Karpas-422 (cell line): ENCODE data around the gene LNP1. TPM values are rescaled to one million over a fixed set of nuclear protein-coding genes. Genes with fewer than 3 reads are reported as not detected.
"Not testable (repeated sequence)": the region's sequence is repeated elsewhere in the genome, so short reads cannot be mapped to it uniquely, and the experiment has no call there.

ENCODE experiments used
- DNase-seq: peaks from one replicate; pipeline ENCODE4 v3.0.0-alpha.2; 2015
- H2AFZ ChIP-seq: fragments of 200-600 bp; sonication (generic); 2 replicates; pipeline ENCODE4 v1.6.1; 2014; ENCODE audit warnings: antibody characterized with exemption, low read length, mixed read lengths
- H3K27ac ChIP-seq: fragments of 200-600 bp; sonication (generic); 2 replicates; pipeline ENCODE4 v1.5.1; 2014; ENCODE audit warnings: mild to moderate bottlenecking, low read length, moderate library complexity
- H3K27me3 ChIP-seq: fragments of 200-600 bp; sonication (generic); 2 replicates; pipeline ENCODE4 v1.6.1; 2014; ENCODE audit warnings: low read length, mixed read lengths
- H3K36me3 ChIP-seq: fragments of 200-600 bp; sonication (generic); 2 replicates; pipeline ENCODE4 v1.6.1; 2014; ENCODE audit warnings: low read length, mixed read lengths; ENCODE audit not compliant: insufficient read depth
- H3K4me1 ChIP-seq: fragments of 200-600 bp; sonication (generic); 2 replicates; pipeline ENCODE4 v1.6.1; 2014; ENCODE audit warnings: mild to moderate bottlenecking, low read length, mixed read lengths
- H3K4me2 ChIP-seq: fragments of 200-600 bp; sonication (generic); 2 replicates; pipeline ENCODE4 v1.6.1; 2014; ENCODE audit warnings: low read length, low read depth, mild to moderate bottlenecking; ENCODE audit not compliant: poor library complexity, severe bottlenecking
- H3K4me3 ChIP-seq: fragments of 200-600 bp; sonication (generic); 2 replicates; pipeline ENCODE4 v1.5.1; 2014; ENCODE audit warnings: mild to moderate bottlenecking, antibody characterized with exemption, low read length, mixed read lengths
- H3K79me2 ChIP-seq: fragments of 200-600 bp; sonication (generic); 2 replicates; pipeline ENCODE4 v1.6.1; 2014; ENCODE audit warnings: mild to moderate bottlenecking, low read length, mixed read lengths
- H3K9ac ChIP-seq: fragments of 200-600 bp; sonication (generic); 2 replicates; pipeline ENCODE4 v1.6.0; 2014; ENCODE audit warnings: low read length
- H3K9me2 ChIP-seq: fragments of 200-600 bp; sonication (generic), shearing (Covaris generic); replicated peaks from 2 replicates; pipeline ENCODE4 v1.6.0; 2014; ENCODE audit warnings: mild to moderate bottlenecking, low read length, moderate library complexity; ENCODE audit not compliant: insufficient read depth
- H3K9me3 ChIP-seq: fragments of 300-700, 200-600 bp; sonication (generic); 2 replicates; pipeline ENCODE4 v1.6.1; 2014; ENCODE audit warnings: low read length, mixed read lengths
- H4K20me1 ChIP-seq: fragments of 200-600 bp; sonication (generic); 2 replicates; pipeline ENCODE4 v1.6.1; 2014; ENCODE audit warnings: mild to moderate bottlenecking, antibody characterized with exemption, low read length, low read depth; ENCODE audit not compliant: insufficient read depth
- total RNA-seq: library from RNA; depleted of rRNA; stranded (reverse); fragments of >200 nt; shearing (Covaris generic); gene quantifications from 2 replicates; pipeline ENCODE4 v1.2.3, GENCODE V29; 2014; ENCODE audit warnings: low replicate concordance

The LNP1 gene
- total RNA-seq, 1 experiment from 2014 or later, result 6.0 TPM

DNA sequence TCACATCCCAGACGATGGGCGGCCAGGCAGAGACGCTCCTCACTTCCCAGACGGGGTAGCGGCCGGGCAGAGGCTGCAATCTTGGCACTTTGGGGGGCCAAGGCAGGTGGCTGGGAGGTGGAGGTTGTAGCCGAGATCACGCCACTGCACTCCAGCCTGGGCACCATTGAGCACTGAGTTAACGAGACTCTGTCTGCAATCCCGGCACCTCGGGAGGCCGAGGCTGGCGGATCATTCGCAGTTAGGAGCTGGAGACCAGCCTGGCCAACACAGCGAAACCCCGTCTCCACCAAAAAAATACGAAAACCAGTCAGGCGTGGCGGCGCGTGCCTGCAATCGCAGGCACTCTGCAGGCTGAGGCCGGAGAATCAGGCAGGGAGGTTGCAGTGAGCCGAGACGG lies 77.2 kb downstream of the LNP1 start:
- not testable (repeated sequence) for DNase-seq, H3K9ac ChIP-seq, H3K9me3 ChIP-seq, H4K20me1 ChIP-seq, H3K9me2 ChIP-seq, H3K27ac ChIP-seq, H3K27me3 ChIP-seq, H3K4me1 ChIP-seq, H3K79me2 ChIP-seq, H2AFZ ChIP-seq, H3K36me3 ChIP-seq, H3K4me2 ChIP-seq, H3K4me3 ChIP-seq

DNA sequence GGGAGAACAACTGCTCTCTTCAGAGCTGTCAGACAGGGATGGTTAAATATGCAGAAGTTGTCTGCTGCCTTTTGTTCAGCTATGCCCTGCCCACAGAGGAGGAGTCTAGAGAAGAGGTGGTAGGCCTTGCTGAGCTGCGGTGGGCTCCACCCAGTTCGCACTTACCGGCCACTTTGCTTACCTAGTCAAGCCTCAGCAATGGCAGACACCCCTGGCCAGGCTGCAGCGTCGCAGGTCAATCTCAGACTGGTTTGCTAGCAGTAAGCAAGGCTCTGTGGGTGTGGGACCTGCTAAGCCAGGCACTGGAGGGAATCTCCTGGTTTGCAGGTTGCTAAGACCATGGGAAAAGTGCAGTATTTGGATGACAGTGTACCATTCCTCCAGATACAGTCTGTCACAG lies 78.7 kb downstream of the LNP1 start:
- Histone ChIP-seq H3K9me3 (no peaks in the 10 kb centered on the region), H3K9ac (no peak overlapping the region), H3K4me1 (no peaks in the 10 kb centered on the region), H4K20me1 (no peaks in the 10 kb centered on the region), H3K79me2 (no peaks in the 10 kb centered on the region), H2AFZ (no peak overlapping the region), H3K9me2 (no peaks in the 10 kb centered on the region), H3K4me2 (no peak overlapping the region), H3K4me3 (no peak overlapping the region), H3K27ac (no peak overlapping the region), H3K36me3 (no peaks in the 10 kb centered on the region), H3K27me3 (no peaks in the 10 kb centered on the region)
- DNase-seq, result no peak

DNA sequence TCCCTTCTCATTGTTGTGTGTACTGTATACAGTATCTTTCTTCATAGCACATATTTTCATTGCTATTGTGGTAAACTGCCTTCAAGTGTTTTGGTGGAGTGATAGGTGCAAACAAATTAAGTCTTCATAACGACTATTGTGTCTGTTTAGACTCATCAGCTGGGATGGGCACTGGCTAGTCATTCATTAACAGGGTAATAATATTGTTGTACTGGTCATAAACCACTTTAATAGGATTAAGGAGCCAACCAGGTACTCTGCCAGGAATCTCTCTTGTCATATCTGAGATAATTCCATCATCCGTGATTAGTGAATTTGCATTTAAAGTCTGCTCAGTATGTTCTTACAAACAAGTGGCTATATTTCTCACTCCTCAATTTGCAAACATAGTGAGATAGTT lies 80.8 kb downstream of the LNP1 start:
- H2AFZ ChIP-seq, result no peak overlapping the region
- no peak overlapping the region for H3K27ac ChIP-seq

GRCh38 chr3:100483529-100483928 lies 82.2 kb downstream of the LNP1 start:
- Histone ChIP-seq H3K9ac (no peak overlapping the region), H3K27ac (no peak overlapping the region), H3K4me2 (no peak overlapping the region), H3K36me3 (no peaks in the 10 kb centered on the region), H3K27me3 (no peaks in the 10 kb centered on the region), H3K9me3 (no peaks in the 10 kb centered on the region), H2AFZ (no peak overlapping the region), H3K79me2 (no peaks in the 10 kb centered on the region), H3K9me2 (no peaks in the 10 kb centered on the region), H3K4me1 (no peaks in the 10 kb centered on the region), H4K20me1 (no peaks in the 10 kb centered on the region), H3K4me3 (no peak overlapping the region)
- DNase-seq, result no peak

More for the DNA sequence above, 80.8 kb downstream of the LNP1 start:
- Histone ChIP-seq H3K9ac (no peak overlapping the region), H3K36me3 (no peaks in the 10 kb centered on the region), H4K20me1 (no peaks in the 10 kb centered on the region), H3K9me3 (no peaks in the 10 kb centered on the region), H3K4me2 (no peak overlapping the region), H3K9me2 (no peaks in the 10 kb centered on the region), H3K4me3 (no peak overlapping the region), H3K79me2 (no peaks in the 10 kb centered on the region), H3K27me3 (no peaks in the 10 kb centered on the region), H3K4me1 (no peaks in the 10 kb centered on the region)
- DNase-seq, result no peak

DNA sequence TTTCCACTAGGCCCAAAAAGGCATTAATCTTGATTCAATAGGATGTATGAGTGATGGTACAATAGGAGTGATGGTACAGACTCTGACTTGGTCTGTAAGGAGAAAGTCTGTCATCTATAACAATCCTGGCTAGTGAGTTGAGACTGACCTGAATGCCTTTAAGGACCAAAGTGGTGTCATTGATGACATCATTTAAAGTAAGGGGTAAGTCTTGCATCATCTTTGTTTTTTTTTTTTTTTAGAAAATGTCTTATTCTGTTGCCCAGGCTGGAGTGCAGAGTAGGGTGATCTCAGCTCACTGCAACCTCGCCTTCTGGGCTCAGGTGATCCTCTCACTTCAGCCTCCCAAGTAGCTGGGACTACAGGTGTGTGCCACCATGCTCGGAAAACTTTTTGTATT lies 85.5 kb downstream of the LNP1 start:
- H4K20me1 ChIP-seq, result no peaks in the 10 kb centered on the region
- no peaks in the 10 kb centered on the region for H3K9me2 ChIP-seq
- H3K4me2 ChIP-seq, result no peak overlapping the region
- no peak for DNase-seq
- no peak overlapping the region for H3K4me3 ChIP-seq
- no peak overlapping the region for H3K27ac ChIP-seq
- H3K27me3 ChIP-seq, result no peaks in the 10 kb centered on the region
- peaks cover under 1% of the 10 kb centered on the region; the same call in 1 of the 2 replicates for H3K4me1 ChIP-seq
- no peaks in the 10 kb centered on the region for H3K79me2 ChIP-seq
- H3K9ac ChIP-seq, result no peak overlapping the region
- no peaks in the 10 kb centered on the region for H3K36me3 ChIP-seq
- no peak overlapping the region for H2AFZ ChIP-seq
- H3K9me3 ChIP-seq, result no peaks in the 10 kb centered on the region

DNA sequence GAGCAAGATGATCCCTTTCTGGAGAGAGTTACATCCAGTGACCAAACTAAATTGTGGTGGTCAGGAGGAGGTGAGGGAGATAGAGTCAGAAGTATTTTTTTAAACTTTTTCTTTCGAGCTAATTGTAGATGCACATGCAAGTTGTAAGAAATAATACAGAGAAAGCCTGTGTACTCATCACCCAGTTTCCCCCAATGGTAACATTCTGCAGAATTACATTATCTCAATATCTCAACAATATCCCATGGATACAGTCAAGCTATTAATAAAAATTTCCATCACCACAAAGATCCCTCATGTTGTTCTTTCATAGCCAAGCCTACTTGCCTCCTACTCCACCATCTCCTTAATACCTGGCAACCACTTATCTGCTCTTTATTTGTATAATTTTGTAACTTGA lies 87.8 kb downstream of the LNP1 start:
- Histone ChIP-seq H3K4me2 (no peak overlapping the region), H3K79me2 (no peaks in the 10 kb centered on the region), H3K27me3 (no peaks in the 10 kb centered on the region), H3K36me3 (no peaks in the 10 kb centered on the region), H3K9me2 (no peaks in the 10 kb centered on the region), H4K20me1 (no peaks in the 10 kb centered on the region), H3K9ac (no peak overlapping the region), H2AFZ (no peak overlapping the region), H3K4me3 (no peak overlapping the region), H3K27ac (no peak overlapping the region), H3K9me3 (no peaks in the 10 kb centered on the region), H3K4me1 (peaks cover 11% of the 10 kb centered on the region)
- peak; percentile 15 for DNase-seq

DNA sequence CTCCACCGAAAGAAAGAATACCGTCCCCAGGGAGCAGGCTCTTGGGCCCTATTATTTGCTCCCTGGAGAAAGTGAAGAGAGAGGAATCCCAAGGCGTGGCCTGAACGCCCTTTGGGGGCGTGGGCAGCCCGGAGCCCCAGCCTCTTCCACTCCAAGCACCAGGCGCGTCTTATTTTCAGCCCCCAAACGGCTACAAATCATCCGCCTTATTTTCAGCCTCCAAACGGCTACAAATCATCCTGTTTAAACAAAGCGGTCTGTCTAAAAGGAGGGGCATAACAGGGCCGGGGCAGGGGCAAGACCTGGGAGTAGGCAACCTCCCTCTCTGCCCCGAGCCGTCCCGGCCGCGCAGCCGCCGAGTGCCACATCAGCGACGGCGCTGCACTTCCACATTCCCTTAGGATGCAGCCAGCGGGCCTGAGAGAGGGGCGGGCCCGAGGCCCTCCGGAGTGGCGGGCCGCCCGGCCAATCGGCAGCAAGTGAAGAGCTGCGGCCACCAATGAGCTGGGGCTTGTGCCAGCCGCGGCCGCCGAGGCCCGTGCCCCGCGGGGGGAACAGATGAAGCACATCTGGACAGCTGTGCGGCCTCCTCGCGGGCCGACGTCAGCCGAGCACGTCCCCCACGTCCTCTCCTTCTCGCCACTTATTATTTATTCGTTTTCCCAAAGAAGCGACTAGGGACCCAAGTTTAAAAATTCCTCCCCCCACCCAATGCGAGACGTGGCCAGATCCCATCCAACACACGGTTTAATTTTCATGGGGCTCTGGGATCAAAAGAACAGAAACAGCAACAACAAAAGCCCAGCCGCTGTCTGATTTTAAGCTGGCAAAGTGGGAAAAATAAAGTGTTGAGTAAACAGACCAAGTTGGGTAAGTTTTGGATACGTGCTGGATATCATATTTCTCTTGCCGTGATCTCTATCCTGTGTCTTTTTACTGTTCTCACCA lies 91.0 kb downstream of the LNP1 start, which contains the start of gene TMEM45A:
Gene TMEM45A (plus strand): TSS at position 561 of the 948 bp plus-strand sequence. CDS start 62,593 bp downstream, outside the sequence.
- Histone ChIP-seq H3K9me3 (no peaks in the 10 kb centered on the region), H3K27me3 (no peaks in the 10 kb centered on the region), H4K20me1 (no peaks in the 10 kb centered on the region), H3K4me1 (peaks cover 11% of the 10 kb centered on the region), H3K9me2 (no peaks in the 10 kb centered on the region), H3K36me3 (no peaks in the 10 kb centered on the region), H3K79me2 (no peaks in the 10 kb centered on the region), H3K4me3 (peak within 1 kb of the TSS; percentile 70), H2AFZ (peak within 1 kb of the TSS; percentile 83), H3K9ac (peak within 1 kb of the TSS; percentile 49), H3K4me2 (peak within 1 kb of the TSS; percentile 82), H3K27ac (no peak within 1 kb of the TSS)
- DNase-seq, result peak; percentile 85

GRCh38 chr3:100496711-100497261 lies 95.4 kb downstream of the LNP1 start:
- H3K36me3 ChIP-seq, result no peaks in the 10 kb centered on the region
- H3K9me2 ChIP-seq, result no peaks in the 10 kb centered on the region
- H3K9me3 ChIP-seq, result no peaks in the 10 kb centered on the region
- no peaks in the 10 kb centered on the region for H3K27me3 ChIP-seq
- H3K4me1 ChIP-seq, result peaks cover 10% of the 10 kb centered on the region
- no peaks in the 10 kb centered on the region for H3K79me2 ChIP-seq
- no peak overlapping the region for H3K4me2 ChIP-seq
- no peak overlapping the region for H3K4me3 ChIP-seq
- no peak overlapping the region for H3K27ac ChIP-seq
- H2AFZ ChIP-seq, result no peak overlapping the region
- no peaks in the 10 kb centered on the region for H4K20me1 ChIP-seq
- peak; percentile 35 for DNase-seq
- no peak overlapping the region for H3K9ac ChIP-seq
